HG03442 (cell line): ENCODE results near the gene ZBTB14.

Experiments used
- ATAC-seq: cut with Tn5 transposase; IDR thresholded peaks from one replicate; pipeline ENCODE4 v1.9.1; 2021; ENCODE audit warnings: mild to moderate bottlenecking, moderate library complexity; ENCODE audit not compliant: unreplicated experiment

The ZBTB14 gene

GRCh38 chr18:5294457-5295230 lies 882 bp downstream of the ZBTB14 start:
- peak; percentile 14 for ATAC-seq

- ATAC-seq: no peak
Measured at GRCh38 chr18:5294113-5294456, 1.4 kb downstream of the ZBTB14 start.

- ATAC-seq: peak; percentile 61
Measured at GRCh38 chr18:5288517-5288935, 7.0 kb downstream of the ZBTB14 start.

- no peak for ATAC-seq
Measured at GRCh38 chr18:5287854-5288253, 7.7 kb downstream of the ZBTB14 start.

- ATAC-seq: no peak
Measured at GRCh38 chr18:5286525-5286924, 9.0 kb downstream of the ZBTB14 start.

GRCh38 chr18:5285326-5285725 lies 10.2 kb downstream of the ZBTB14 start:
- ATAC-seq: no peak

GRCh38 chr18:5284808-5285207 lies 10.7 kb downstream of the ZBTB14 start:
- no peak for ATAC-seq

GRCh38 chr18:5282770-5283169 lies 12.8 kb downstream of the ZBTB14 start:
- ATAC-seq: no peak

- ATAC-seq: no peak
Measured at GRCh38 chr18:5276947-5277346, 18.6 kb downstream of the ZBTB14 start.

- ATAC-seq: no peak
Measured at GRCh38 chr18:5275872-5276271, 19.7 kb downstream of the ZBTB14 start.

GRCh38 chr18:5268874-5269273 lies 26.7 kb downstream of the ZBTB14 start:
- no peak for ATAC-seq

- ATAC-seq: no peak
Measured at GRCh38 chr18:5266721-5267120, 28.8 kb downstream of the ZBTB14 start.

GRCh38 chr18:5253910-5254309 lies 41.6 kb downstream of the ZBTB14 start:
- ATAC-seq: peak; percentile 72

- ATAC-seq: no peak
Measured at GRCh38 chr18:5251117-5251516, 44.4 kb downstream of the ZBTB14 start.

GRCh38 chr18:5250603-5251002 lies 44.9 kb downstream of the ZBTB14 start:
- no peak for ATAC-seq

- no peak for ATAC-seq
Measured at GRCh38 chr18:5244941-5245340, 50.6 kb downstream of the ZBTB14 start.

GRCh38 chr18:5239447-5239846 lies 56.1 kb downstream of the ZBTB14 start:
- ATAC-seq: no peak
